ENCODE data around the gene SEPSECS. TPM values are rescaled to one million over a fixed set of nuclear protein-coding genes. Genes with fewer than 3 reads are reported as not detected.

The SEPSECS gene
- polyA plus RNA-seq, 3 donors, result 0.65 to 5.8 (median 2.1) TPM

DNA sequence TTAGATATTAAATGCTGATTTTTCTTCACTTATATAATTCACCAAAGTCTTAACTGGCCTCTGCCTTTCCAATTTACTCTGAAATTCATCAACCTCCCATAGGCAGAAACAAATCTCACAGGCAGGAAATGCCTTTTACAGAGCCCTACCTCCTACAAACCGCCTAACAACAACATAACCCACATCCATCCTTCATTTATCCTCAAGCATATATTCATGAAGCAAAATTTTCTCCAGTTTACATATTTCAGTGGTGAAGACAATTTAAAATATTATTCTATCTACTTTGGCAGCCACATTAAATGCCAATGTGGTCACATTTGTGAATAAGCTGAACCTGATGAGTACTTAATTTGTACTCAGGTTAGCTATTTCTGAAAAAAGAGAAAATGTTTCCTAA is 30.3 kb downstream of the SEPSECS start:
- 80% methylated on average over 1 of the region's 1 CpG for WGBS (ENCODE audit: insufficient coverage)

DNA sequence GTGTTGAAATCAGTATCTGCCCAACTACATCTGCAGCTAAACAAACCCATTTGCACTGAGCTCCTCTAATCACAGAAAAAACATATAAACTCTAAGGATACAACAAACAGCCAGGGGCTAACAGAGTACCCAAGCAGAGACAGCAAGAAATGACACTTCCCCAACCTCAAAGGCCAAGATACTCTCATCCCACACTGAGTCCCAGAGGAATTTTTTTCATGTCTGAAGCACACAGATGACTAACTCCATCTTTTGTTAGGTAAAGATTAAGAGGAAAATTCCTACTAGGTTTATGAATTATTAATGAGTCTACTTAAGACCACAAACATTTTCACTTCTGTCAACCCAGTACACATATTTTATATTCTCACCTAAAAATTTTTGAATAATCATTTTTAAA is 31.6 kb downstream of the SEPSECS start:
- Mint-ChIP-seq H3K4me1 (no peaks in the 10 kb centered on the region), H3K27ac (no peak overlapping the region)

More for the DNA sequence above, 30.3 kb downstream of the SEPSECS start:
- DNase-seq, result no peak
- H3K4me3 Mint-ChIP-seq, result no peak overlapping the region
- H3K9ac ChIP-seq (ENCODE audit: insufficient read depth, low read length, poor library complexity, severe bottlenecking), result no peak overlapping the region
- intact Hi-C loops (cut with micrococcal nuclease), result no loop called here
- H3K9me3 ChIP-seq (replicated peaks in 1 of 2; ENCODE audit: control insufficient read depth in 1 of 2, insufficient read depth in 1 of 2, low read length in 2 of 2), result no peaks in the 10 kb centered on the region
- H3K4me1 Mint-ChIP-seq, result no peaks in the 10 kb centered on the region
- peaks cover 0 to 3% (median 0%) of the 10 kb centered on the region in 7 donors for H3K9me3 Mint-ChIP-seq
- no peaks in the 10 kb centered on the region for H3K27me3 ChIP-seq (ENCODE audit: control insufficient read depth in 2 of 2, insufficient read depth in 2 of 2, low read length in 2 of 2)
- H3K36me3 ChIP-seq (replicated peaks in 1 of 2; ENCODE audit: control insufficient read depth in 1 of 2, insufficient read depth in 2 of 2, low read length in 2 of 2), result peaks cover 17 to 42% of the 10 kb centered on the region in 2 donors
- H3K27me3 Mint-ChIP-seq (ENCODE audit: low read depth in 3 of 3), result peaks cover 0 to 3% (median 0%) of the 10 kb centered on the region in 3 donors
- no peaks in the 10 kb centered on the region for H3K79me2 ChIP-seq (ENCODE audit: insufficient read depth, low read length)
- no peak overlapping the region for H3K4me3 ChIP-seq (replicated peaks in 1 of 3; ENCODE audit: low read depth in 2 of 3, low read length in 3 of 3)
- peaks cover 13 to 38% of the 10 kb centered on the region in 2 donors for H3K36me3 Mint-ChIP-seq
- H4K20me1 ChIP-seq (ENCODE audit: insufficient read depth, low read length), result no peaks in the 10 kb centered on the region
- TF ChIP-seq, protein P1, sequence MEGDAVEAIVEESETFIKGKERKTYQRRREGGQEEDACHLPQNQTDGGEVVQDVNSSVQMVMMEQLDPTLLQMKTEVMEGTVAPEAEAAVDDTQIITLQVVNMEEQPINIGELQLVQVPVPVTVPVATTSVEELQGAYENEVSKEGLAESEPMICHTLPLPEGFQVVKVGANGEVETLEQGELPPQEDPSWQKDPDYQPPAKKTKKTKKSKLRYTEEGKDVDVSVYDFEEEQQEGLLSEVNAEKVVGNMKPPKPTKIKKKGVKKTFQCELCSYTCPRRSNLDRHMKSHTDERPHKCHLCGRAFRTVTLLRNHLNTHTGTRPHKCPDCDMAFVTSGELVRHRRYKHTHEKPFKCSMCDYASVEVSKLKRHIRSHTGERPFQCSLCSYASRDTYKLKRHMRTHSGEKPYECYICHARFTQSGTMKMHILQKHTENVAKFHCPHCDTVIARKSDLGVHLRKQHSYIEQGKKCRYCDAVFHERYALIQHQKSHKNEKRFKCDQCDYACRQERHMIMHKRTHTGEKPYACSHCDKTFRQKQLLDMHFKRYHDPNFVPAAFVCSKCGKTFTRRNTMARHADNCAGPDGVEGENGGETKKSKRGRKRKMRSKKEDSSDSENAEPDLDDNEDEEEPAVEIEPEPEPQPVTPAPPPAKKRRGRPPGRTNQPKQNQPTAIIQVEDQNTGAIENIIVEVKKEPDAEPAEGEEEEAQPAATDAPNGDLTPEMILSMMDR (IDR thresholded peaks at IDR 0.05), result no peak
- H2AFZ ChIP-seq (ENCODE audit: insufficient read depth, low read depth, low read length, poor library complexity, severe bottlenecking), result no peak overlapping the region
- H3K4me2 ChIP-seq (replicated peaks; ENCODE audit: extremely low read depth, low read length, poor library complexity, severe bottlenecking), result no peak overlapping the region
- H3K27ac Mint-ChIP-seq, result no peak overlapping the region
- H3K27ac ChIP-seq (ENCODE audit: low read depth in 1 of 2, low read length in 2 of 2), result no peak overlapping the region
- no peaks in the 10 kb centered on the region for H3K4me1 ChIP-seq (ENCODE audit: control insufficient read depth in 1 of 2, insufficient read depth in 2 of 2, low read length in 2 of 2)

More for the DNA sequence above, 31.6 kb downstream of the SEPSECS start:
- H3K79me2 ChIP-seq (ENCODE audit: insufficient read depth, low read length), result no peaks in the 10 kb centered on the region
- H3K27me3 ChIP-seq (ENCODE audit: control insufficient read depth in 2 of 2, insufficient read depth in 2 of 2, low read length in 2 of 2), result no peaks in the 10 kb centered on the region
- no peaks in the 10 kb centered on the region for H3K9me3 ChIP-seq (replicated peaks in 1 of 2; ENCODE audit: control insufficient read depth in 1 of 2, insufficient read depth in 1 of 2, low read length in 2 of 2)
- H3K4me1 ChIP-seq (ENCODE audit: control insufficient read depth in 1 of 2, insufficient read depth in 2 of 2, low read length in 2 of 2), result no peaks in the 10 kb centered on the region
- no peak for DNase-seq
- H3K36me3 ChIP-seq (replicated peaks in 1 of 2; ENCODE audit: control insufficient read depth in 1 of 2, insufficient read depth in 2 of 2, low read length in 2 of 2), result peaks cover 30 to 54% of the 10 kb centered on the region in 2 donors
- H3K4me2 ChIP-seq (replicated peaks; ENCODE audit: extremely low read depth, low read length, poor library complexity, severe bottlenecking), result no peak overlapping the region
- Mint-ChIP-seq H3K9me3 (peaks cover 0 to 2% (median 0%) of the 10 kb centered on the region in 7 donors), H3K27me3 (ENCODE audit: low read depth in 3 of 3) (peaks cover 0 to 3% (median 0%) of the 10 kb centered on the region in 3 donors), H3K36me3 (peaks cover 15 to 39% of the 10 kb centered on the region in 2 donors), H3K4me3 (no peak overlapping the region)
- intact Hi-C loops (cut with micrococcal nuclease), result no loop called here
- TF ChIP-seq, protein P1 (IDR thresholded peaks at IDR 0.05), result no peak
- no peak overlapping the region for H3K9ac ChIP-seq (ENCODE audit: insufficient read depth, low read length, poor library complexity, severe bottlenecking)
- no peak overlapping the region for H2AFZ ChIP-seq (ENCODE audit: insufficient read depth, low read depth, low read length, poor library complexity, severe bottlenecking)
- no peak overlapping the region for H3K27ac ChIP-seq (ENCODE audit: low read depth in 1 of 2, low read length in 2 of 2)
- H3K4me3 ChIP-seq (replicated peaks in 1 of 3; ENCODE audit: low read depth in 2 of 3, low read length in 3 of 3), result no peak overlapping the region
- no peaks in the 10 kb centered on the region for H4K20me1 ChIP-seq (ENCODE audit: insufficient read depth, low read length)

Data from CD14-positive monocyte (primary cell).